Hypothalamus (tissue), 51 donors: ENCODE data around the gene ZNF573.

Experiments
- DNase-seq, 51 donors: peaks; one replicate each; lab custom pipeline; 2025; lab: John Stamatoyannopoulos, UW

The ZNF573 gene

DNA sequence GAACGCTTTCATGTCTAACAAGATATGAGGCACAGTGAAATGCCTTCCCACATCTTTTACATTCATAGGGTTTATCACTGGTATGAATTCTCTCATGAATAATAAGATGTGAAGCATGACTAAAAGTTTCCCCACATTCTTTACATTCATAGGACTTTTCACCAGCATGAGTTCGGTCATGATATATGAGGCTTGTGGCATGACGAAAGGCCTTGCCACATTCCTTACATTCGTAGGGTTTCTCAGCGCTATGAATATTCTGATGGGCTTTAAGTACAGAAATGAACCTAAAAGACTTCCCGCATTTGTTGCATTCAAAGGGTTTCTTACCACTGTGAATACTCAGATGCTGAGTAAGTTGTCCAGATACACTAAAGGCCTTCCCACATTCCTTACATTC is 81.2 kb downstream of the ZNF573 start:
- no peak for DNase-seq

DNA sequence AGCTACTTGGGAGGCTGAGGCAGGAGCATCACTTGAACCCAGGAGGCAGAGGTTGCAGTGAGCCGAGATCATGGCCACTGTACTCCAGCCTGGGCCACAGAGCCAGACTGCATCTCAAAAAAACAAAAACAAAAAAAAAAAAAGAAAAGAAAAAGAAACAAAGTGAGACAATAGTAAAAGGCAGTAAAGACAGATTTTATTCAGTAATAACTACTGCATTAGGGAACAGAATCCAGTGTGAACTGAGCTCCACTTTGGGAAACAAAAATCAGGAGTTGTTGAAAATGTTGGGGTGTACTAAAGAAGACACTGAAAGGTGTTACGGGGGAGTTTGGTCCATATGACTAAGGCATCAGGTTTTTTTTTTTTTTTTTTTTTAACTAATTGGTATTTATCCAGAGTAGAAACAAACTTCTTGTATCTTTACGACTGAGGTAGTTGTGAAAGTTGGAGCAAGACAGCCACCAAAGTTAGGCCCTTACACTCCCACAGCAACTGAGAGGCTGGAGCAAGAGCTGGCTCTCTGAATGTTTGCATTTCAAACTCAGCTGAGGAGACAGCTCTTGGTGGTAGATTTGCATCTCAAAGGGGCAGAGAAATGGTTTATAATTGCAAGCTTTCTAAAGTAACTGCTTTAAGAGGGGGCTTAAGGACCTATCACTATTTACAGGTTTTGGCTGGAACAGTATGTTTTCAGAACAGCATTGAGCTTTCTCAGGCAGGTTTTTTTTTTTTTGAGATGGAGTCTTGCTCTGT is 84.1 kb downstream of the ZNF573 start:
- DNase-seq = no peak

DNA sequence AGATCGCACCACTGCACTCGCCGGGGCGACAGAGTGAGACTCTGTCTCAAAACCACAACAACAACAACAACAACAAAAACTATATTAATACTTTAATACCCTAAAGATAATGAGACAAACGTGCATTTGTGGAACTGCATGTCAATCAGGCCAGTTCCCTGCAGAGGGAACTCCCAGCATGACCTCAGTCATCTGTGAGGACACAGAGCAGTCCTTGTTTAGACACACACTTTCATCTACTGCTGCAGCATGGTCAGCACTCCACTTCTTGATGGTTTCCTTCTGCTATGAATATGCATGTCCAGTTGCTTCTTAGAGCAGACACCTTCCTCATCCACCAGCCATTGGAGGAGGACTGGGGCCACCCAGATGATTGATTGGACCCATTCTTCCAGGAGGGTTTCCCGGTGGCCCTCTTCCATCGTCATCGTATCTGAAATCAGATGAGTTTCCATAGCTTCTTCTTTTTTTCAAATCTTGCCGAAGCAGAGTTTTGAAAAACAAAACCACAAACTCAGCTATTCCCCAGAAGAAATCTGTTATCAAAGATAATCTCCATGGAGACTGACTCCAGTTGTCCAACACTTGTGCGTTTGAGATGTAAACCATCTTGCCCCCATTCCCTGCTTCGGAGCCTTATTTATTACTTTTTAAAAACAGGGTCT is 86.3 kb downstream of the ZNF573 start:
- peak in 26 of 51 donors; percentile 3 to 54 (median 16) for DNase-seq

DNA sequence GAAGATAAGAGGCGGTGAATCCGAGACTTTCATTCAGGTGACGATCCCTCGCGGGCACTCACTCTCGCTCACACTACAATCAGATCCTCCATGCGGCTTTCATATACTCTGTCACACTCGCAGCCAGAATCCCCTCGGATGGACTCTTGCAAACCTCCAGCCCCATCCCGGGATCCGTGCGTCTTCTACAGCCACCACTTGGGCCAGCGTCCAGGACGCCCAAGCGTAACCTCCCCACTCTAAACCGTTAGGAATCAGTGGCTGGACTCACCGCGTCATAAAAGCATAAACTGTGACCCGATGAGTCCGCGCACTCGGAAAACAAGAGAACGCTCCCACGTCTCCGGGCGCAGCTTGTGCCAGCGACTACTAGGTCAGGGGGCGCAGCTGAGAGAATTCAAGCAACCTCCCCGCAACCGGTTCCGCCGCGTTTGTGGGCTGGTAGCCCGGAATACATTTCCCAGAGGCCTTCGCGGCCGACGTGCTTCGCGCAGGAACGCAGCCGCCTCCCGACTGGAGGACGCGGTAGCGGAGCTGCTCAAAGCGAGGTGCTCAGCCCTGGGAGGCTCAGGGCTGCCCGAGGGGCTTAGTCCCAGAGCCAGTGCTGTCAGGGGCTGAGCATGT is 87.4 kb downstream of the ZNF573 start:
- peak; percentile 42 to 90 (median 78) for DNase-seq
